AG04449 (cell line): Measurements from ENCODE around the gene STIMATE.

Experiments used
- CTCF ChIA-PET: fragments of 350-600 bp; formaldehyde crosslinking; extraction: SDS; loops from one replicate; lab custom pipeline; 2021; ENCODE audit warnings: antibody characterized with exemption; lab: Yijun Ruan, JAX
- POLR2A ChIA-PET: fragments of 400-600, 350-600 bp; formaldehyde crosslinking; extraction: SDS; loops from one replicate; lab custom pipeline; 2020; ENCODE audit warnings: antibody characterized with exemption, inconsistent platforms; lab: Yijun Ruan, JAX
- DNase-seq: peaks from one replicate; pipeline ENCODE4 v3.0.0-alpha.2; 2010; ENCODE audit warnings: low read depth, low spot score
- H3K4me3 ChIP-seq: 2 replicates; pipeline ENCODE4 v1.5.1; 2011; ENCODE audit warnings: low read depth, mild to moderate bottlenecking, control low read depth, low read length
- TF ChIP-seq, protein P1 (sequence below): IDR thresholded peaks from one replicate; pipeline ENCODE4 v1.5.1; 2011; ENCODE audit warnings: mild to moderate bottlenecking, moderate library complexity, low read length, control low read depth, inconsistent platforms; ENCODE audit not compliant: insufficient read depth; ENCODE audit errors: missing control alignments

Gene STIMATE

DNA sequence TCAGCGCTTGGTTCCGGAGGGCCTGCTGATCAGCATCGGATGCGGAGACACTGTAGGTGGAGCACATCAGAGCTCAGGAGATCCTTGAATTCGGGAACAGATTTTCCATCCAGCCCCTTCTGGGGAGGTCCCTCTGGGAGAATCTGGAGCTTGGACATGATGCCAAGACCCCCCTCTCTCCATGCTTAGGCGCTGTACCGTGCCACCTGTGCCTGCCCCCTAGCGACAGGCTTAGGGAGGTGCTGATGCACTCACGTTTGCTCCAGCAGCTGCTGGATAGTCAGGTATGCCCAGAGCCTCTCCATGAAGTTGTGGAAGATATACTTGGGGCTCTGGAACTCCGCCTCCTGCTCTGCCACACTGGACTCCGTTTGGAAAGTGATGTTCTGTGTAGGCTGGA is 76.6 kb downstream of the STIMATE start:
- TF ChIP-seq, protein P1, sequence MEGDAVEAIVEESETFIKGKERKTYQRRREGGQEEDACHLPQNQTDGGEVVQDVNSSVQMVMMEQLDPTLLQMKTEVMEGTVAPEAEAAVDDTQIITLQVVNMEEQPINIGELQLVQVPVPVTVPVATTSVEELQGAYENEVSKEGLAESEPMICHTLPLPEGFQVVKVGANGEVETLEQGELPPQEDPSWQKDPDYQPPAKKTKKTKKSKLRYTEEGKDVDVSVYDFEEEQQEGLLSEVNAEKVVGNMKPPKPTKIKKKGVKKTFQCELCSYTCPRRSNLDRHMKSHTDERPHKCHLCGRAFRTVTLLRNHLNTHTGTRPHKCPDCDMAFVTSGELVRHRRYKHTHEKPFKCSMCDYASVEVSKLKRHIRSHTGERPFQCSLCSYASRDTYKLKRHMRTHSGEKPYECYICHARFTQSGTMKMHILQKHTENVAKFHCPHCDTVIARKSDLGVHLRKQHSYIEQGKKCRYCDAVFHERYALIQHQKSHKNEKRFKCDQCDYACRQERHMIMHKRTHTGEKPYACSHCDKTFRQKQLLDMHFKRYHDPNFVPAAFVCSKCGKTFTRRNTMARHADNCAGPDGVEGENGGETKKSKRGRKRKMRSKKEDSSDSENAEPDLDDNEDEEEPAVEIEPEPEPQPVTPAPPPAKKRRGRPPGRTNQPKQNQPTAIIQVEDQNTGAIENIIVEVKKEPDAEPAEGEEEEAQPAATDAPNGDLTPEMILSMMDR, result peak; percentile 72
- no peak for DNase-seq
- CTCF ChIA-PET, result interaction anchor here (0.6 to 2.2 kb wide), 13 partner anchors 8 to 464 kb away, joined by 3 to 10 read pairs (median 3); partner anchors contain the start of genes ITIH3 and MUSTN1
- no peak overlapping the region for H3K4me3 ChIP-seq
- POLR2A ChIA-PET, result interaction anchor here (0.5 kb wide), 1 partner anchor 527 kb away, joined by 3 read pairs; the partner anchor contains the start of gene DCP1A

DNA sequence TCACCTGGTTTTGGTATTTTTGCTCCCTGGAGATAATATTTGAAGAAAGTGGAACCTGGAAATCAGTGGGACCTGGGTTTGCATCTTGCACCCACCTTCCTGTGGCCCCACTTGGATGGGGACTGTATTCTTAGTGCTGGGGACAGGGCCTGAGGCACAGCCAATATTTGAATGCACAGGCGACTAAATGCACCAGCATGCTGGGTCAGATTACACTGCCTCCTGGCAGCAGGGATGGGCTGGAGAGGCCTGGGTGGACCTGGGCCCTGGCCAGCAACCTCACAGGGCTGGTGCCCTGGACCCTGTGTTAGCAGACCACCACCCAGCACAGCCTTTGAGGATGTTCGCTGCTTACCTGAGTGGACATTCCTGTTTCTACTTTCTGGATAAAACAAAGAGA is 77.4 kb downstream of the STIMATE start:
- TF ChIP-seq, protein P1, result no peak
- DNase-seq, result no peak
- ChIA-PET CTCF (interaction anchor here (0.6 to 1.5 kb wide), 3 partner anchors 14 to 405 kb away, joined by 3 to 8 read pairs (median 4); partner anchors contain the start of gene MUSTN1), POLR2A (no interaction called here)
- no peak overlapping the region for H3K4me3 ChIP-seq

DNA sequence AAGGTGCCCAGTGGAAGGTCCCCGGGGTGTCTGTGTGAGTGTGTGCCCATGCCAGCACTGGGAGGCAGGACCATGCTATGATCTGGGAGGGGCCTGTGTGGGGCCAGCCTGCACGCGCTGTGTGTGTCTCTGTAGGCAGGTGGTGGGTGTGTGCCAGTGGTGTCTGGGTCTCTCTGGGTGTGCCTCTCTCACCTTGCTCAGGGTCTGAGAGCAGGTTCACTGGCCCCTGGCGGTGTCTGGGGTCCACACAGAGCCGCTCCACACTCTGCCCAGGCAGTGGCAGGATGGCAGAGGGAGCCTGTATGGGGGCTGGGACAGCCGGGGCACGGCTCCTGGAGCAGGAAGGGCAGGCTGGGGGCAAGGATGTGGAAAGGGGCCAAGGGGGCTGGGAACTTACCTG is 79.5 kb downstream of the STIMATE start:
- POLR2A ChIA-PET, result no interaction called here
- CTCF ChIA-PET, result no interaction called here
- TF ChIP-seq, protein P1, result no peak
- DNase-seq, result no peak
- H3K4me3 ChIP-seq, result no peak overlapping the region

DNA sequence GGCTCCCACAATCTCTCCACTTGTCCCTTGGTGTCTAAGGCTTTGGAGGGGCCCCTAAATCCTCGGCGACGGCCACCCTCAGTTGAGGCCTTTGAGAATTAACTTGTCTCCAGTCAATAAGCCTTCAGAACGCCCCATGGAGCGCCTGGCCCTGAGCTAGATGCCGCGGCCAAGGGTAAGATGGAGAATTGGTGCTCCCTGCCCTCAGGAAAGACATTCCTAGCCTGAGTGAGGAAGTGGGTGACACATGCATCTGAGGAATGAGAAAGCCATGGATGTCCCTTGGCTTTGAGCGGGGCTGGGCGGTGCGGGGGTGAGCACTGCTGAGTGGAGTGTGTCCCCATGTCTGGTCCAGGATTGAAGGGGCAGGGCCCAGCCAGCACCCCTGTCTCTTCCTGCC is 80.1 kb downstream of the STIMATE start:
- POLR2A ChIA-PET, result no interaction called here
- H3K4me3 ChIP-seq, result no peak overlapping the region
- CTCF ChIA-PET, result no interaction called here
- no peak for DNase-seq
- TF ChIP-seq, protein P1, result no peak

DNA sequence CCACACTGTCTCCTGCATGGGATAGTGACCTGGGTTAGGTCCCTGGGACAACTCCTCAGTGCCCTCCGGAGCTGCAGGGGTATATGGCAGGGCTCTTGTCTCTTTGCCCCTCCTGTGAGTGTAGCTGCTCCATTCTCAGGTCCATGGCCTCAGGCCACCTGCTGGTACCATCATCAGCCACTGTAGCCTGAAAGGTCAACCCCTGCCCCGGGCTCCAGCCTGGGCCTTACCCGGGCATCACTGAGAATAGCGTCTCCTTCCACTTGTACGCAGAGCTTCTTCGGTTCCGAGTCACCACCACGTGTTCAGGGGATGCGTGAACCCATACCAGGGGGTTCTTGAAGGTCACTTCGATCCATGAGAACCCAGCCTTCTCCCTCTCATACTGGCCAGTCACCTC is 80.7 kb downstream of the STIMATE start:
- POLR2A ChIA-PET, result no interaction called here
- H3K4me3 ChIP-seq, result no peak overlapping the region
- DNase-seq, result no peak
- CTCF ChIA-PET, result interaction anchor here (0.8 kb wide), 1 partner anchor 15 kb away, joined by 3 read pairs; no protein-coding TSS in a partner anchor
- TF ChIP-seq, protein P1, result no peak

DNA sequence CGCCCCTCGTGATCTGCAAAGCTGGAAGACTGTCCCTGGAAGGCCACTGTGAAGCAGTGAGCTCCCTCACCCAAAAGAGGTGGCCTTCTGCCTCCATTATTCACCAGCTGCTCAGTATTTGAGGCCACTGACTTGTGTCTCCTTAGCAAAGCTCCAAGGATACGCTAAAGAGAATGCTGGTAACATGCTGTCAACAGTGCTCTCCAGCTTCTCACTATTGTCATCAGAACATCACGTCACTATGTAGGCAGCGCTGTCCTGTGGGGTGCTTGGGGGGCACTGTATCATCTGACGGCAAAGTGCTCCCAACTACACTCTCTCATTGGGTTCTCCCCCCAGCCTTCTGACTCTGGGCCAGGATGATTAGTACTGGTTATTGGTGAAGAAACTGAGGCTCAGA is 81.1 kb downstream of the STIMATE start:
- DNase-seq, result no peak
- POLR2A ChIA-PET, result no interaction called here
- CTCF ChIA-PET, result interaction anchor here (0.8 kb wide), 1 partner anchor 15 kb away, joined by 3 read pairs; no protein-coding TSS in a partner anchor
- TF ChIP-seq, protein P1, result no peak
- no peak overlapping the region for H3K4me3 ChIP-seq
